ENCODE data around the gene DAB2.
"Not testable (repeated sequence)": the region's sequence is repeated elsewhere in the genome, so short reads cannot be mapped to it uniquely, and the experiment has no call there.

DNA sequence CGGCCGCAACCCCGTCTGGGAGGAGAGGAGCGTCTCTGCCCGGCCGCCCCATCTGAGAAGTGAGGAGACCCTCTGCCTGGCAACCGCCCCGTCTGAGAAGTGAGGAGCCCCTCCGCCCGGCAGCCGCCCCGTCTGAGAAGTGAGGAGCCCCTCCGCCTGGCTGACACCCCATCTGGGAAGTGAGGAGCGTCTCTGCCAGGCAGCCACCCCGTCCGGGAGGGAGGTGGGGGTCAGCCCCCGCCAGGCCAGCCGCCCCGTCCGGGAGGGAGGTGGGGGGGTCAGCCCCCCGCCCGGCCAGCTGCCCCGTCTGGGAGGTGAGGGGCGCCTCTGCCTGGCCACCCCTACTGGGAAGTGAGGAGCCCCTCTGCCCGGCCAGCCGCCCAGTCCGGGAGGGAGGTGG is 90.5 kb downstream of the DAB2 start:
- TF ChIP-seq, protein P1, sequence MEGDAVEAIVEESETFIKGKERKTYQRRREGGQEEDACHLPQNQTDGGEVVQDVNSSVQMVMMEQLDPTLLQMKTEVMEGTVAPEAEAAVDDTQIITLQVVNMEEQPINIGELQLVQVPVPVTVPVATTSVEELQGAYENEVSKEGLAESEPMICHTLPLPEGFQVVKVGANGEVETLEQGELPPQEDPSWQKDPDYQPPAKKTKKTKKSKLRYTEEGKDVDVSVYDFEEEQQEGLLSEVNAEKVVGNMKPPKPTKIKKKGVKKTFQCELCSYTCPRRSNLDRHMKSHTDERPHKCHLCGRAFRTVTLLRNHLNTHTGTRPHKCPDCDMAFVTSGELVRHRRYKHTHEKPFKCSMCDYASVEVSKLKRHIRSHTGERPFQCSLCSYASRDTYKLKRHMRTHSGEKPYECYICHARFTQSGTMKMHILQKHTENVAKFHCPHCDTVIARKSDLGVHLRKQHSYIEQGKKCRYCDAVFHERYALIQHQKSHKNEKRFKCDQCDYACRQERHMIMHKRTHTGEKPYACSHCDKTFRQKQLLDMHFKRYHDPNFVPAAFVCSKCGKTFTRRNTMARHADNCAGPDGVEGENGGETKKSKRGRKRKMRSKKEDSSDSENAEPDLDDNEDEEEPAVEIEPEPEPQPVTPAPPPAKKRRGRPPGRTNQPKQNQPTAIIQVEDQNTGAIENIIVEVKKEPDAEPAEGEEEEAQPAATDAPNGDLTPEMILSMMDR (IDR thresholded peaks at IDR 0.05), result not testable (repeated sequence)
- TF ChIP-seq POLR2A (IDR thresholded peaks at IDR 0.05), result not testable (repeated sequence)

All from lower leg skin (tissue), 3 donors.